GM23338 (cell line): ENCODE data around the gene OR2V2. TPM values are rescaled to one million over a fixed set of nuclear protein-coding genes. Genes with fewer than 3 reads are reported as not detected.
A peak's percentile ranks its signal among the peaks of the same experiment; 100 is the strongest.

Experiments used
- ATAC-seq: fragments of 200-7000 bp; cut with Tn5 transposase; 3 replicates; pipeline ENCODE4 v1.9.1; 2020
- DNase-seq: peaks from one replicate; pipeline ENCODE4 v3.0.0-alpha.2; 2015; ENCODE audit warnings: low spot score
- H2AFZ ChIP-seq: fragments of 200-600 bp; sonication (generic); 2 replicates; pipeline ENCODE4 v1.8.0; 2016; ENCODE audit warnings: antibody characterized with exemption, mild to moderate bottlenecking, moderate library complexity
- H3F3A ChIP-seq: fragments of 200-600 bp; sonication (generic); replicated peaks from 2 replicates; pipeline ENCODE4 v1.8.0; 2017; ENCODE audit warnings: antibody characterized with exemption, mixed run types, low read depth
- H3K27ac ChIP-seq: fragments of 200-600 bp; sonication (generic); 2 replicates; pipeline ENCODE4 v1.6.1; 2016; ENCODE audit warnings: low read depth
- H3K27me3 ChIP-seq: fragments of 200-600 bp; sonication (generic); 2 replicates; pipeline ENCODE4 v1.8.0; 2016; ENCODE audit warnings: mild to moderate bottlenecking, mixed run types, moderate library complexity; ENCODE audit not compliant: insufficient read depth
- H3K36me3 ChIP-seq: fragments of 200-600 bp; sonication (generic); 2 replicates; pipeline ENCODE4 v1.8.0; 2016; ENCODE audit warnings: mild to moderate bottlenecking; ENCODE audit not compliant: insufficient read depth
- H3K4me1 ChIP-seq: fragments of 200-600 bp; sonication (generic); 2 replicates; pipeline ENCODE4 v1.8.0; 2016; ENCODE audit warnings: mild to moderate bottlenecking, moderate library complexity; ENCODE audit not compliant: insufficient read depth
- H3K4me2 ChIP-seq: fragments of 200-600 bp; sonication (generic); 2 replicates; pipeline ENCODE4 v1.7.1; 2017; ENCODE audit warnings: mixed run types
- H3K4me3 ChIP-seq: fragments of 200-600 bp; sonication (generic); 2 replicates; pipeline ENCODE4 v1.6.1; 2016; ENCODE audit warnings: mixed run types
- H3K79me2 ChIP-seq: fragments of 200-600 bp; sonication (generic); replicated peaks from 2 replicates; pipeline ENCODE4 v1.8.0; 2017; ENCODE audit warnings: mild to moderate bottlenecking; ENCODE audit not compliant: insufficient read depth
- H3K9me2 ChIP-seq: fragments of 200-600 bp; sonication (generic); 2 replicates; pipeline ENCODE4 v1.8.0; 2017; ENCODE audit not compliant: insufficient read depth
- H4K20me1 ChIP-seq: fragments of 200-600 bp; sonication (generic); replicated peaks from 2 replicates; pipeline ENCODE4 v1.8.0; 2017; ENCODE audit warnings: mild to moderate bottlenecking; ENCODE audit not compliant: insufficient read depth
- H3K27ac Mint-ChIP-seq: 2 replicates; pipeline ENCODE4 v1.8.0; 2020; ENCODE audit warnings: inconsistent platforms, mild to moderate bottlenecking, moderate library complexity, mixed read lengths
- H3K27me3 Mint-ChIP-seq: 3 replicates; pipeline ENCODE4 v1.8.0; 2022; ENCODE audit warnings: low read depth, mild to moderate bottlenecking, moderate library complexity, mixed read lengths, inconsistent platforms; ENCODE audit not compliant: insufficient read depth, poor library complexity
- H3K36me3 Mint-ChIP-seq: 3 replicates; pipeline ENCODE4 v1.8.0; 2021; ENCODE audit warnings: low read depth, mild to moderate bottlenecking, inconsistent platforms, moderate library complexity, mixed read lengths
- H3K4me1 Mint-ChIP-seq: 3 replicates; pipeline ENCODE4 v1.8.0; 2020; ENCODE audit warnings: mild to moderate bottlenecking, inconsistent platforms, mixed read lengths
- H3K4me3 Mint-ChIP-seq: 3 replicates; pipeline ENCODE4 v1.8.0; 2021; ENCODE audit warnings: moderate library complexity, mild to moderate bottlenecking, inconsistent platforms, mixed read lengths
- H3K9me3 Mint-ChIP-seq: 3 replicates; pipeline ENCODE4 v1.8.0; 2020; ENCODE audit warnings: moderate library complexity, mild to moderate bottlenecking, inconsistent platforms, mixed read lengths
- CREB1 ChIP-seq: fragments of 250-450 bp; sonication (Bioruptor Pico); IDR thresholded peaks from 2 replicates; pipeline ENCODE4 v1.5.0; 2020; ENCODE audit warnings: low read depth, mild to moderate bottlenecking, moderate library complexity
- CTCF ChIP-seq, 2 experiments: fragments of 200-600 bp in 1 of 2; sonication (generic) in 1 of 2; conservative IDR thresholded peaks; 2 replicates each; pipeline versions ENCODE4 v1.5.1 to v1.6.1; 2016 to 2017; ENCODE audit warnings: antibody characterized with exemption in 2 of 2, low read depth in 2 of 2, mild to moderate bottlenecking in 2 of 2, moderate library complexity in 1 of 2
- ETS1 ChIP-seq: IDR thresholded peaks from 2 replicates; pipeline ENCODE4 v1.6.1; 2016; ENCODE audit warnings: antibody characterized with exemption
- EZH2 ChIP-seq: fragments of 200-600 bp; sonication (generic); IDR thresholded peaks from one replicate; pipeline ENCODE4 v1.8.0; 2017; ENCODE audit warnings: antibody characterized with exemption, mild to moderate bottlenecking, low read depth; ENCODE audit not compliant: unreplicated experiment
- EZH2phosphoT487 ChIP-seq: fragments of 200-600 bp; sonication (generic); IDR thresholded peaks from one replicate; pipeline ENCODE4 v1.8.1; 2018; ENCODE audit warnings: antibody characterized with exemption; ENCODE audit not compliant: unreplicated experiment
- POLR2AphosphoS5 ChIP-seq: IDR thresholded peaks from 2 replicates; pipeline ENCODE4 v1.6.1; 2016; ENCODE audit warnings: antibody characterized with exemption, low read depth
- REST ChIP-seq: IDR thresholded peaks from one replicate; pipeline ENCODE4 v1.6.1; 2018; ENCODE audit warnings: antibody characterized with exemption; ENCODE audit not compliant: unreplicated experiment
- STAT1 ChIP-seq: IDR thresholded peaks from one replicate; pipeline ENCODE4 v1.6.1; 2016; ENCODE audit warnings: antibody characterized with exemption; ENCODE audit not compliant: unreplicated experiment
- ZNF114 ChIP-seq: fragments of 250-450 bp; sonication (Bioruptor Pico); IDR thresholded peaks from 2 replicates; pipeline ENCODE4 v1.5.0; 2020; ENCODE audit warnings: mild to moderate bottlenecking, moderate library complexity
- ZNF331 ChIP-seq: fragments of 250-450 bp; sonication (Bioruptor Pico); IDR thresholded peaks from 2 replicates; pipeline ENCODE4 v1.5.0; 2020; ENCODE audit warnings: low read depth, mild to moderate bottlenecking, moderate library complexity
- ZNF462 ChIP-seq: fragments of 250-450 bp; sonication (Bioruptor Pico); IDR thresholded peaks from 2 replicates; pipeline ENCODE4 v1.5.0; 2020; ENCODE audit warnings: mild to moderate bottlenecking, moderate library complexity
- polyA plus RNA-seq: library from polyadenylated mRNA; unstranded; fragments of >200 nt; fragmentation: Nextera tagmentation; extraction: Ambion mirVana; gene quantifications from 2 replicates; pipeline ENCODE4 v1.2.1, GENCODE V29; 2016
- total RNA-seq: library from RNA; depleted of rRNA; stranded (reverse); fragments of >200 nt; shearing (Covaris generic); gene quantifications from 2 replicates; pipeline ENCODE4 v1.2.3, GENCODE V29; 2014

The OR2V2 gene
- total and polyA plus RNA-seq, 2 experiments from 2014 or later: not detected

GRCh38 chr5:181198106-181198685, 50.8 kb downstream of the OR2V2 start (continued):
- TF ChIP-seq EZH2 (no peak), POLR2AphosphoS5 (no peak), STAT1 (no peak), ZNF114 (no peak), EZH2phosphoT487 (no peak), REST (no peak), CTCF (conservative IDR thresholded peaks at IDR 0.05; ENCODE audit: low read depth in 2 of 2) (no peak), ETS1 (no peak), ZNF331 (CRISPR knock-in tag) (no peak)

GRCh38 chr5:181198905-181199519, 51.6 kb downstream of the OR2V2 start:
- Mint-ChIP-seq H3K4me3 (peak overlapping the region; percentile 22; the same call in 1 of the 3 replicates), H3K27ac (no peak overlapping the region), H3K9me3 (no peaks in the 10 kb centered on the region; the same call in 2 of the 3 replicates), H3K36me3 (no peaks in the 10 kb centered on the region), H3K4me1 (peaks cover 45% of the 10 kb centered on the region), H3K27me3 (peaks cover 59% of the 10 kb centered on the region)
- H3F3A ChIP-seq: peaks cover 10% of the 10 kb centered on the region
- no peak overlapping the region for H3K27ac ChIP-seq
- H3K9me2 ChIP-seq: no peaks in the 10 kb centered on the region
- H3K79me2 ChIP-seq: no peaks in the 10 kb centered on the region
- H3K36me3 ChIP-seq: no peaks in the 10 kb centered on the region
- peaks cover 83% of the 10 kb centered on the region for H3K27me3 ChIP-seq
- H3K4me1 ChIP-seq: peaks cover 43% of the 10 kb centered on the region
- H2AFZ ChIP-seq: no peak overlapping the region
- DNase-seq: peak; percentile 58
- H3K4me3 ChIP-seq: no peak overlapping the region
- H3K4me2 ChIP-seq: peak overlapping the region; percentile 65; the same call in 1 of the 2 replicates
- H4K20me1 ChIP-seq: no peaks in the 10 kb centered on the region; the same call in 1 of the 2 replicates
- ATAC-seq: peak; percentile 60
- TF ChIP-seq CREB1 (CRISPR knock-in tag): peak; percentile 37; the same call in 1 of the 2 replicates
- TF ChIP-seq ZNF462 (CRISPR knock-in tag): no peak
- TF ChIP-seq STAT1: no peak
